GDM1 (cell line): ENCODE measurements around the gene DNASE2B.

Experiments used
- DNase-seq: peaks from one replicate; lab custom pipeline; 2025; lab: John Stamatoyannopoulos, UW

DNASE2B gene

GRCh38 chr1:84398175-84399155 lies at the start of gene DNASE2B:
TSS of gene DNASE2B (plus strand) at chr1:84398484. CDS start at chr1:84398565, 81 bp downstream.
- no peak for DNase-seq

DNA sequence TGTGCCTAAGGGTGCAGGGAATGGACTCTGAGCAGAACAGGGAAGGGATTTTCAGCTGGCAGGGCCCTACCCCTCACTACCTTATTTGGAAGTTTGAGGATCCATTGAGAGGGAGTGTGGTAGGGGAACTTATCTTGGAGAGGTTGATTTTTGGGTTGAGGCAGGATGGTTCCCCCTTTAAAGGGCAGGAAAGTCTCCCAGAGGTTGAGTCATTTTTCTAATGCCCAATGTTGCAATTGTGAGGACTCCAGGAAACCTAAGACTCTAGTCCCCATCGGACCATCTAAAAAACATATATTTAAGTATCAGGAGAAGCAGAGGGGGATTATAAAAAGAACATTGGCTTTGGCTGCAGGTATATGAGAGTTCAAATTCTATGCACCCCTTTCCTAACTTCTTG lies 49.5 kb upstream of the DNASE2B start:
- DNase-seq: no peak

DNA sequence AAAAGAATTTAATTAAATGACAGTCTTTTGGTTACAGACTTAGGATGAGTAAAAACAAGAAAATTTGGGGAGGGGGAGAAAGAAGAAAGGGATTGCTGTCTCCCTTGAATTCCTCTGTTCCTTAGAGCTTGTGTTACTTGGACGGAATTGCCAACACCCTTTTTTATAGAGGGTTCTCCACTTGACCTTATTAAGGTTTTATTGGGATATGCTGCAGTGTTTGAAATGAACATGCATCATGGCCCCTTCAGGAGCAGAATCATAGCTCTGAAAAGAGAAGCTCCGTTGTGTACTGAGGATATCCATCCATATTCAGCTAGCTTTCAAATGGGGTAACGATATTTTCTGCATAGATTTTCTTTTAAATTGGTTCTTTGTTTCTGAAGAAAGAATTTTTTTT lies 48.2 kb upstream of the DNASE2B start:
- DNase-seq: no peak

DNA sequence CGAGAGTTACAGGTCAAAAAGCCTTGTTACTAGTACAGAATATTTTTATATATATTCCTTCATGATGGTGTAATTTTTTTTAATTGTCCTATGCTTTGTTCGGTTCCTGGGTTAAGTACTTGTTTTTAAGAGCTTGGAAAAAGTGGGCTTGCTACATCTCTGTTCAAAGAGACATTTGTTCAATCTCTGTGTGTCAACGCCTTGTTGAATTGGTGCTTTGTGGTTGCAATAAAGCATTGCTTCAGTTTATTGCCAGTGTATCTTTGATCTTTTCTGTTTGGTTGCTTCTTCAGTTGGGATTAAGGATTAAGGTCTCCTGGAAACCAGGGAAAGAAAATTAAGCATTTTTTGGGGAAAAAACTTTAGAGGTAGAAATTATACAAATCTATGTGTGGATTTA lies 47.7 kb upstream of the DNASE2B start:
- no peak for DNase-seq

- DNase-seq: no peak
Observed at GRCh38 chr1:84352298-84353106, 45.8 kb upstream of the DNASE2B start.

DNA sequence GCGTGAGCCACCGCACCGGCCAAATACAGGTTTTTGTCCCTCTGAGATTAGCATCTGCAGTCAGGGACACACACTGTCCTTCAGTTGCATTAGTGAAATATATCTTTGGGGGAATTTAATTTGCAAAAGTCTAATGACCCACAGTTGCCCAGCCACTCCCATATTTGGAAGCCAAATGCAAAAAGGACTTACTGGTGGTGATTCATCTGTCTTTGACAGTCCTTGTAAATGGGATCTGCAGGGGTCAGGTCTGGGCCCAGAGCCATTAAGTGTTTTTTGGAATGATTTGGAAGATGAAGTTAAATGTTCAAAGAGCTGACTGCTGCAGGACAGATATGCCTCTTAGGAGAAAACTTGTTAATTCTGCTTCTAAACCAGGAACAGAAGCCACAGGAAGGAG lies 44.6 kb upstream of the DNASE2B start:
- no peak for DNase-seq

DNA sequence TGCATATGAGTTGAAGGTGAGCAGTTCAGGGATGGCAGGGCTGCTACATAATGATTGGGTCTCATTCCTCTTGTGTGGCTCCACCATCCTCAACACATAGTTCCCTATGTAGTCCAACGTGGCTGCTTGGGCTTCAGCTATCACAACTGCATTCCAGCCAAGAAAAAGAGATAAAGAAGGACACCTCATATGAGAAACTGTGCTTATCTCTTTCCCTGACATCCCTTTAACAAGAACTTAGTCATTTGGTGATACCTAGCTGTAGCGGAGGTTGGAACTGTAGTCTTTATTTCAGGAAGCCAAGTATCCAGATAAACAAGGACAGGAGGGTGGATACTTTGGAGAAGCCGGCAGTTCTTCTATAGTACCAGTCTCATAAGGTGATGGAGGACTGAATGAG lies 42.7 kb upstream of the DNASE2B start:
- DNase-seq: no peak

DNA sequence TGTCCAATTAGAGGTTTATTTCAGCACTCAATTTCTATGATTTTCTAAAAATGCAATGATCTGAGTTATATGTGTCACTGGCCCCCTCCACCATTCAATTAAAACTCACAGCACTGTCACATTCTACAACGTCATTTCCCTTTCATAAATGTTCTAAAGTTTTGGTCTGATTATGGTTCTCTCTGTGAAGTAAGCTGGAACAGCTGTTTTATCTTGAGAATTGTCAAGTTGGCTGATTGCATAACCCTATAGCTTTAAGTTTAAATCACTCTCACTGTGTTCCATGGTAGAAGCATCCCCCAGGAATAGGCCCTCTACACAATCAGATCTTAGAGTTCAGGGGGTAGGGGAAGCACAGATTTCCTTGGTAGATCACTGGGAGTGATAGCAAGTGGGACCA lies 41.4 kb upstream of the DNASE2B start:
- DNase-seq: no peak

DNA sequence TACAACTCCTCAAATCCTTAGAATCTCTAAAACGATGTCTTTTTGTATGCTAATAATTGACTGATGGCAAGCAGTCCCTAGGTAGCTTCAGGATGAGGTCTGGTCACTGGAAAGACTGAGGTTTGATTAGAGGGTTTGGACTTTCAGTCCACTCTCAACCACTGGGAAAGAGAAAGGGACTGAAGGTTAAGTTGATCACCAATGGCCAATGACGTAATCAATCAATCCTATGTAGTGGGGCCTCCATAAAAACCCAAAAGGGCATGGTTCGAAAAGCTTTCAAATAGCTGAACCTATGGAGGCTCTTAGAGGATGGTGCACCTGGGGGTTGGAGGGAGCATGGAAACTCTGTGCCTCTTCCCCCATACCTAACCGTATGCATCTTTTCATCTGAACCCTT lies 39.6 kb upstream of the DNASE2B start:
- DNase-seq: no peak

GRCh38 chr1:84360316-84360715 lies 38.0 kb upstream of the DNASE2B start:
- DNase-seq: no peak

DNA sequence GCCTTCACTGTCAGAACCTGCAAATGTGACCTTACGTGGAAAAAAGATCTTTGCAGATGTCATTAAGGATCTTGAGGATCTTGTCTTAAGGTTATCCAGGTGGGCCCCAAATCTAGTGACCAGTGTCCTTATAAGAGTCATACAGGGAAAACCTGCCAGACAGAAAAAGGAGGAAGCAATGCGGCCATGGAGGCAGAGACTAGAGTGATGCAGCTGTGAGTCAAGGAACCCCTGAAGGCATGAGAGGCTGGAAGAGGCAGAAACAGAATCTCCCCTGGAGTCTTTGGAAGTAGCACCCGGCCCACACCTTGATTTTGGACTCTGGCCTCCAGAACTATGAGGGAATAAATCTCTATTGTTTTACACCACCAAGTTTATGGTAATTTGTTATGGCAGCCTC lies 36.5 kb upstream of the DNASE2B start:
- no peak for DNase-seq

DNA sequence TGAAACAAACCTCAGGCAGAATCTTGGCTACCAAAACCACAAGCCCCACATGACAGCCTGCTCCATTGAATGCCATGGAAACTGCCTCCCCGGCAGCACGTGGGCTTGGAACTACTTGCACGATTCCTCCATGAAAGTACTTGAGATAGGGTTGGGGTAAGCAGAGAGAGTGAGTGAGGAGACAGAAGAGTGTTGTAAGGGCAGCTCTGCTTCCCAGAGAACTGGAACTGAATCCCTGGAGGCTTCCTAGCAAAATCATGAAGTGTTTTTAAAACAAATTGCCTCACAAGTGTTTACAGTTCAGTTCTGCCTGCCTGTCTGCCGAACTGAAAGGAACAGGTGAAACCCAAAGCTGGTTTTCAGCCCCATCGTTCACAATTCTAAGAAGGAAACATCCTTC lies 35.3 kb upstream of the DNASE2B start:
- no peak for DNase-seq

- DNase-seq: no peak
Observed at GRCh38 chr1:84363622-84364021, 34.7 kb upstream of the DNASE2B start.

DNA sequence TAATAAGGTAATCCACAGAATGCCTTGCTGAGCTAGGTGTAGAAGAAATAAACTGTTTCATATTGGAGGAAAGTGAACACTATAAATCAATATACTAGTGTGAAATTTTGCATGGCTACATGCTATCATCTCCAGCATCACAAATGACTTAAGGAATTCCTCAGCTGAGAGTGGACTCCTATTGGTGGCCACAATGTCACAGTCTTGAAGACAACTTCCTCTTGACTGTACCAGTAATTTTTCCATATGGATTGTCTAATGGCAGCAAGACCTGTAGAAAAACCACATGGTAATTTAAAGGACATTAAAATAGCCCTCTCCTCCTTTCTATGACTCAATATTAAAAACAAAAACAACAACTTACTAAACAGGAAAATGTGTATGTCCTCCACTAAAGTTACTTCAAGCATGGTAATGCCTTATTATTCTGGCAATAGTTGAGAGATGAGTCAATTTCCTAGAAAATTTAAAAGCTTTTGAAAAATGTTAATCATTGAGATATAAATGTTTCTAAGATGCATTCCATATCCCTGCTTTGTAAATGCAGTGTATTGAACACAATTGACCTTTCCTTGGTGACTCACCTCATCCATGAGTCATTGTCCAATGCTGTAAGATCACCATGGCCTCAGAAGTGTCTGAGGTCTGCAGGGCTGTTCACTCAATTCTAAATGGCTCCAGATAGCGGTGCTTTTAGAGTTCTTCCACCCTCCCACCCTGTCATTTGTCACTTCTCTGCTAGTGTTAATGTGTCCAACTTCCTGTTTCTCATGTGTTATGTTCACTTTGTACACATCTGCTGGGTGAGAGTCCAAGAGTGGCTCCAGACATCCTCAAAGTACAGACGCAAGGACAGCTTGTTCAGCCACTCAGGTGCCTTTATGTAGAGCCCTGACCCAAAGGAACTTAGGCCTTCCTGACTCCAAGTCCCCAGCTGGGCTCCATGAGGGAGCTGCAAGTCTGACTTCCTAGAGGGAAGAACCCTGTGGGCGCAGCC lies 32.8 kb upstream of the DNASE2B start:
- no peak for DNase-seq

DNA sequence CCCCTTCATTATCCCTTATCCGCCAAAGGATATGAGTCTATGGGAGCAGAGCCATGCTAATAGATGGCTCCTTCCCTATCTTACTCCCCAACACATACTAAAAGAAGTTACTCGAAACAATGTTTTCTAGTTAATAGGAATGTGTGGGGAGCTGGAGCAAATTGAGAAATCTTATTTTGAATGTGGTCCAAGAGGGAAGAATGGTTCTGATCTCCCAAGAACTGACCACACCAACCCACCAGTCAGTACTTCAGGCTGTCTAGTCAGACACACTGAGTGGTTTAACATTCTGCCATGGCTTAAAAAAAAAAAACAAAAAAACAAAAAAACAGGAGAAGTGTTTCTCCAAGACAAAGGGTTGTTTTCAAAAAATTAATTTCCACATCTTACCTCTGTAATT lies 31.5 kb upstream of the DNASE2B start:
- no peak for DNase-seq

DNA sequence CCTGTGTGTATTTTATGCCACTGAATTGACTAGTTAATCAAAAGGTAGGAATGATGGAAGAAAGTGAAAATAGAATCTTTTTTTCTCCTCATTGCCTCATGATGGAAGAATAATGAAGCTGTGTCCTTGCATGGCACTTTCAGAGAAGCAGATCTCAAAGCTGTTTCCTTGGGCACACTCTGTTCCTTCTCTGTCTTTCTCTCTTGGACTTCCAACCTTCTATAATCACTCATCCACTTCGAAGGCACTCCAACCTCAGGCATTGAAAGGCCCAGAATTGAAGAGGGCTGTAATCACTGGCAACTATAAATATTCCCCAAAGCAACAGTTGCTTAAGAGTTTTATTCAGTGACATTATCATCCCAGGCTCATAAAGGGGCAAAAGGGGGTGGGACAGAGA lies 31.1 kb upstream of the DNASE2B start:
- DNase-seq: no peak

DNA sequence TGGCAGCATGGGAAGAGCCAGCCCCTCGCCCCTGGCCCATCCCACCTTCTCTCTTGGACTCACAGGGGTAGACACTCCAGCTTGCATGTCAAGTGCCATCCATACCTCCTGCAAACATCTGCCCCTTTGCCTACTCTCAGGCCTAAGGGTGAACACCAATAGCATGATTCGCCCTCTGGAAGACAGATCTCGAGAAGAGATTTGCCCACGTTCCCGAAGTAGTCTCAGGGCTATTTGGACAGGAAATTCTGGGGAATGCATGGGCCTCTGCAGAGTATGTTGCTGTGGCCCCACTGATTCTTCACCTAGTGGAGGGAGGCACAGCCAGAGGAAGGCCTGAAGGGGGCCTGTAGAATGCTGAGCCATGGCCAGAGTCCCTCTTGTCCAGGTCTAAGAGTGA lies 29.8 kb upstream of the DNASE2B start:
- DNase-seq: no peak

DNA sequence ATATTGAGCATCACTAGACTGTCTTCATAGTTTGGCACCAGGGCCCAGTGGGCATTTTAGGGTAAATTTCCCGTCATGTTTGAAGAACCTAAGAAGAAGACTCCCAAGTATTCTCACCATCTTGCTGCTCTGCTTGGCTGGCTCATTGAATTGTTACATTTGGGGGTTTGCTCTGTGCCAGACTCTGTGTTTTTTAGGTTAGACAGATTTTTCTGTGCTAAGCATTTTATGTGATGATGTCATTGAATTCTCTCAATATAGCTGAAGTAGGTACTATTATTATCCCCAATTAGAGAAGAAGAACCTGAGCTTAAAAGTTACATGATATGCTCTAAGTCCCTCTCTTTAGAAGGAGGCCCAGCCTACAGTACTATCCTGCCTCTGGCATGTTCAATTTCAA lies 28.0 kb upstream of the DNASE2B start:
- DNase-seq: no peak

DNA sequence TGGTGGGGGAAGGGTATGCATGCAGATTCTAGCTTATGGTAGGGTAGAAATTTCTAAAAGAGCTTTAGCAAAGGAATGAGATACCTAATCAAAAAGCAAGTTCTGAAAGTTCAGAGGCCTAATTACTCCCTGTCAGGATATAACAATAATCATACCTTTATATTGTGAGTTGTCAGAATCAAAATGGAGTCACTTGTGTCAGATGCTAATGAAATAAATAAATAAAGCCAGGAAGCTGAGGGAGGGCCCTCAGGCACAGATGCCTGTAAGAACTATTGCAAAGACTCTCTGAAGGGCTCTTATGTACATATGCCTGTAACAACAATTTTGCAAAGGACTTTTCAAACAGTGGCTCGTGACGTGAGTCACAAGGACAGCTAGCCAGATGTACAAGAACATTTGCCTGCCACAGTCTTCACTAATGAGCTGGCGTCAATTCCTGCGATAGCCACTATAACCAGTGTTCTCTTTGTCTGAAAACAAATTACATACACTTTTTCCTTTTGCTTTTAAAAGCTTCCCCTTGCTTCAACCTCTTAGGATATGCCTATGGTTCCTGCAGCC lies 27.4 kb upstream of the DNASE2B start:
- DNase-seq: no peak

- no peak for DNase-seq
Observed at GRCh38 chr1:84373436-84374141, 24.7 kb upstream of the DNASE2B start.
